Tibial nerve (tissue), 4 donors: ENCODE data around the gene TMEM233.

Experiments
- CTCF ChIP-seq, 5 experiments: fragments of 200-600 bp in 3 of 5; fragments of 450-650 bp in 2 of 5; sonication (generic) in 3 of 5; IDR thresholded peaks; one replicate each; pipeline ENCODE4 v1.5.1; 2016 to 2019; ENCODE audit warnings: antibody characterized with exemption in 5 of 5, mild to moderate bottlenecking in 3 of 5, moderate library complexity in 2 of 5
- EP300 ChIP-seq, 2 donors: sonication (generic); formaldehyde crosslinking; IDR thresholded peaks; one replicate each; pipeline ENCODE4 v1.6.1; 2017; ENCODE audit warnings: antibody characterized with exemption in 2 of 2, mild to moderate bottlenecking in 1 of 2
- POLR2A ChIP-seq, 2 donors: fragments of 450-650 bp; IDR thresholded peaks; one replicate each; pipeline ENCODE4 v1.6.1; 2017; ENCODE audit warnings: antibody characterized with exemption in 2 of 2, mild to moderate bottlenecking in 2 of 2, moderate library complexity in 2 of 2

- TF ChIP-seq CTCF (IDR thresholded peaks at IDR 0.05) (no peak), EP300 (IDR thresholded peaks at IDR 0.05) (no peak), POLR2A (IDR thresholded peaks at IDR 0.05) (no peak)
These were observed 84.9 kb downstream of the TMEM233 start for GRCh38 chr12:119678459-119678858.
